A549 (cell line): Measurements from ENCODE around the gene ARHGEF38. TPM values are rescaled to one million over a fixed set of nuclear protein-coding genes. Genes with fewer than 3 reads are reported as not detected.

Experiments used
- ATAC-seq, 2 experiments: fragments of 200-7000 bp in 1 of 2; fragments of >200 bp in 1 of 2; cut with Nextera tagmentation in 1 of 2; cut with Tn5 transposase in 1 of 2; 3 replicates each; pipeline versions ENCODE4 v1.8.0 to v1.9.1; 2018 to 2020; ENCODE audit warnings: mild to moderate bottlenecking in 1 of 2, moderate library complexity in 1 of 2
- CTCF ChIA-PET: fragments of 300-600 bp; sonication (Branson Sonifier 250); formaldehyde crosslinking; extraction: SDS; loops from one replicate; lab custom pipeline; 2021; ENCODE audit warnings: antibody characterized with exemption, inconsistent platforms; lab: Yijun Ruan, JAX
- POLR2A ChIA-PET: fragments of 350-600 bp; formaldehyde crosslinking; extraction: SDS; loops from one replicate; lab custom pipeline; 2021; ENCODE audit warnings: antibody characterized with exemption, inconsistent platforms; lab: Yijun Ruan, JAX
- DNase-seq, 2 experiments: peaks; one replicate each; pipeline versions ENCODE4 v3.0.0 to v3.0.0-alpha.2; 2011 to 2016; ENCODE audit warnings: low read depth in 1 of 2, low spot score in 1 of 2
- FAIRE-seq: peaks from 2 replicates; lab custom pipeline; 2011; peaks lifted over from hg19 to GRCh38; lab: Jason Lieb, UNC
- H3K27ac ChIP-seq, 2 experiments: fragments of >200 bp; sonication (Bioruptor Twin); formaldehyde crosslinking; 3 replicates each; pipeline ENCODE4 v1.5.1; 2016 to 2017
- H3K4me1 ChIP-seq: fragments of >200 bp; sonication (Bioruptor Twin); formaldehyde crosslinking; 3 replicates; pipeline ENCODE4 v1.6.1; 2016
- H3K4me2 ChIP-seq: fragments of >200 bp; sonication (Bioruptor Twin); formaldehyde crosslinking; 3 replicates; pipeline ENCODE4 v1.6.1; 2016
- H3K4me3 ChIP-seq: fragments of >200 bp; sonication (Bioruptor Twin); formaldehyde crosslinking; 3 replicates; pipeline ENCODE4 v1.5.1; 2016
- H3K9me3 ChIP-seq: fragments of >200 bp; sonication (Bioruptor Twin); formaldehyde crosslinking; 3 replicates; pipeline ENCODE4 v1.6.1; 2016
- BCL3 ChIP-seq: fragments of >200 bp; sonication (Bioruptor Twin); formaldehyde crosslinking; IDR thresholded peaks from 3 replicates; pipeline ENCODE4 v1.6.1; 2016
- CBX2 ChIP-seq: fragments of 200-600 bp; sonication (generic); IDR thresholded peaks from 2 replicates; pipeline ENCODE4 v1.6.1; 2016; ENCODE audit warnings: low read depth, mild to moderate bottlenecking, borderline replicate concordance
- CEBPB ChIP-seq, 2 experiments: fragments of >200 bp in 1 of 2; sonication (Bioruptor Twin) in 1 of 2; formaldehyde crosslinking in 1 of 2; IDR thresholded peaks; 2 replicates each; pipeline ENCODE4 v1.6.1; 2012 to 2016
- CHD4 ChIP-seq: fragments of 200-600 bp; sonication (generic); IDR thresholded peaks from 2 replicates; pipeline ENCODE4 v1.6.1; 2016; ENCODE audit warnings: antibody characterized with exemption, mild to moderate bottlenecking, borderline replicate concordance
- FOSB ChIP-seq: fragments of 250-450 bp; sonication (Bioruptor Pico); IDR thresholded peaks from 2 replicates; pipeline ENCODE4 v1.5.0; 2020; ENCODE audit warnings: mild to moderate bottlenecking, moderate library complexity
- FOXS1 ChIP-seq: fragments of 250-450 bp; sonication (Bioruptor Pico); IDR thresholded peaks from 2 replicates; pipeline ENCODE4 v1.5.0; 2020; ENCODE audit warnings: mild to moderate bottlenecking, moderate library complexity
- HEYL ChIP-seq: fragments of 250-450 bp; sonication (Bioruptor Pico); IDR thresholded peaks from 2 replicates; pipeline ENCODE4 v1.8.0; 2021; ENCODE audit warnings: mild to moderate bottlenecking, moderate library complexity
- HOXB13 ChIP-seq: fragments of 250-450 bp; sonication (Bioruptor Pico); IDR thresholded peaks from 2 replicates; pipeline ENCODE4 v1.5.0; 2020; ENCODE audit warnings: low read depth, mild to moderate bottlenecking, moderate library complexity
- HOXB5 ChIP-seq: fragments of 250-450 bp; sonication (Bioruptor Pico); IDR thresholded peaks from 2 replicates; pipeline ENCODE4 v1.5.0; 2020; ENCODE audit warnings: mild to moderate bottlenecking, moderate library complexity
- NFE2L2 ChIP-seq: fragments of 150-350 bp; conservative IDR thresholded peaks from 2 replicates; pipeline ENCODE4 v1.6.1; 2014; ENCODE audit warnings: low read length
- NR3C1 ChIP-seq: fragments of >200 bp; sonication (Bioruptor Twin); formaldehyde crosslinking; IDR thresholded peaks from 3 replicates; pipeline ENCODE4 v1.6.1; 2017
- PBX3 ChIP-seq: IDR thresholded peaks from 2 replicates; pipeline ENCODE4 v1.6.1; 2012
- RAD21 ChIP-seq, 2 experiments: fragments of >200 bp in 1 of 2; sonication (Bioruptor Twin) in 1 of 2; formaldehyde crosslinking in 1 of 2; IDR thresholded peaks in 1 of 2; conservative IDR thresholded peaks in 1 of 2; 2 replicates in 1 of 2; 3 replicates in 1 of 2; pipeline ENCODE4 v1.6.1; 2012 to 2018; ENCODE audit warnings: inconsistent platforms in 1 of 2
- RNF2 ChIP-seq: fragments of 200-600 bp; sonication (generic); IDR thresholded peaks from 2 replicates; pipeline ENCODE4 v1.6.1; 2016; ENCODE audit warnings: low read depth, mild to moderate bottlenecking, antibody characterized with exemption, moderate library complexity, borderline replicate concordance
- WGBS: methylation state at CpG from one replicate; pipeline ENCODE4 v1.1.6; 2017; ENCODE audit errors: missing lambda C conversion rate; 5-methylcytosine and 5-hydroxymethylcytosine counted together
- polyA plus RNA-seq, 4 experiments: library from polyadenylated mRNA; depleted of rRNA in 3 of 4; stranded (reverse); fragments of >200 nt; fragmentation: RNase III in 1 of 4; extraction: RNeasy Plus Mini Kit Qiagen cat#74134 plus additional on column Dnase treatment in 1 of 4; gene quantifications; 2 replicates in 3 of 4; 3 replicates in 1 of 4; pipeline ENCODE4 v1.2.3, GENCODE V29; 2011 to 2017
- TF ChIP-seq, protein P1 (sequence below): fragments of 150-350 bp; IDR thresholded peaks from 2 replicates; pipeline ENCODE4 v1.6.1; 2014; ENCODE audit warnings: low read depth, mild to moderate bottlenecking, low read length
- TF ChIP-seq, protein P2 (sequence below): fragments of 250-450 bp; sonication (Bioruptor Pico); IDR thresholded peaks from 2 replicates; pipeline ENCODE4 v1.5.0; 2020; ENCODE audit warnings: low read depth, mild to moderate bottlenecking, moderate library complexity
- TF ChIP-seq, protein P3 (sequence below): fragments of 450-650 bp; IDR thresholded peaks from 2 replicates; pipeline ENCODE4 v1.6.1; 2014; ENCODE audit warnings: antibody characterized with exemption

ARHGEF38 gene
- polyA plus RNA-seq, 2 of the 4 experiments (the other 2 are of a cell fraction), result 0.05 TPM; not detected in 1

GRCh38 chr4:105677709-105678108 lies 125.3 kb downstream of the ARHGEF38 start:
- TF ChIP-seq BCL3 (no peak), FOXS1 (CRISPR knock-in tag) (no peak), CBX2 (no peak), CEBPB (IDR thresholded peaks at IDR 0.05) (no peak), CHD4 (no peak), HEYL (CRISPR knock-in tag) (no peak), HOXB5 (CRISPR knock-in tag) (no peak), RNF2 (no peak), NR3C1 (no peak)
- TF ChIP-seq, protein P1, sequence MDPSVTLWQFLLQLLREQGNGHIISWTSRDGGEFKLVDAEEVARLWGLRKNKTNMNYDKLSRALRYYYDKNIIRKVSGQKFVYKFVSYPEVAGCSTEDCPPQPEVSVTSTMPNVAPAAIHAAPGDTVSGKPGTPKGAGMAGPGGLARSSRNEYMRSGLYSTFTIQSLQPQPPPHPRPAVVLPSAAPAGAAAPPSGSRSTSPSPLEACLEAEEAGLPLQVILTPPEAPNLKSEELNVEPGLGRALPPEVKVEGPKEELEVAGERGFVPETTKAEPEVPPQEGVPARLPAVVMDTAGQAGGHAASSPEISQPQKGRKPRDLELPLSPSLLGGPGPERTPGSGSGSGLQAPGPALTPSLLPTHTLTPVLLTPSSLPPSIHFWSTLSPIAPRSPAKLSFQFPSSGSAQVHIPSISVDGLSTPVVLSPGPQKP, result no peak
- TF ChIP-seq, protein P2, sequence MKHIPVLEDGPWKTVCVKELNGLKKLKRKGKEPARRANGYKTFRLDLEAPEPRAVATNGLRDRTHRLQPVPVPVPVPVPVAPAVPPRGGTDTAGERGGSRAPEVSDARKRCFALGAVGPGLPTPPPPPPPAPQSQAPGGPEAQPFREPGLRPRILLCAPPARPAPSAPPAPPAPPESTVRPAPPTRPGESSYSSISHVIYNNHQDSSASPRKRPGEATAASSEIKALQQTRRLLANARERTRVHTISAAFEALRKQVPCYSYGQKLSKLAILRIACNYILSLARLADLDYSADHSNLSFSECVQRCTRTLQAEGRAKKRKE (CRISPR knock-in tag), result no peak
- FAIRE-seq (no peak), DNase-seq (no peak), ATAC-seq (no peak)
- no peaks in the 10 kb centered on the region for H3K4me1 ChIP-seq
- 39% methylated on average over 2 of the region's 2 CpGs for WGBS
- ChIA-PET POLR2A (no interaction called here), CTCF (interaction anchor here (1.2 kb wide), 1 partner anchor 11 kb away, joined by 3 read pairs; no protein-coding TSS in a partner anchor)
- H3K9me3 ChIP-seq, result no peaks in the 10 kb centered on the region
- H3K27ac ChIP-seq, result no peak overlapping the region
- H3K4me2 ChIP-seq, result no peak overlapping the region
- H3K4me3 ChIP-seq, result no peak overlapping the region

DNA sequence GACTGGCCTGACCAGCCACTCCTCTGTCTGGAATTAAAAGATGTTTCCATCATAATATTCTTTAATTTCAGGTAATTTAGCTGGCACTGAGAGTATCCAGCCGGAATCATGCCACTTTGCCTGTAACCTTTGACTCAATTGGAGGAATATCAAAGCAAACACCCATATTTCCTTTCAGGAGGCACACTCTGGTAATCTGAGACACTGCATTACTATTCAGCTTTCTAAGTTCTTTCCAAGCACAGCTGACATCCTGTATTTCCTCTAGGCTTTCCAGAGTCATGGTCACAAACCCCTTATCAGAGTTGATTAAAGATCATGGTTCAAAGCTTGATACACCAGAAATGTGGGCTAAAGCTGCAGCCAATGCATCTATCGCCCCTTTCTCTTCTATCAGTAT lies 126.8 kb downstream of the ARHGEF38 start:
- H3K4me3 ChIP-seq, result no peak overlapping the region
- no peak for DNase-seq
- TF ChIP-seq NFE2L2, result no peak
- ChIA-PET CTCF (interaction anchor here (0.5 kb wide), 1 partner anchor 28 kb away, joined by 4 read pairs; no protein-coding TSS in a partner anchor), POLR2A (no interaction called here)
- no peaks in the 10 kb centered on the region for H3K9me3 ChIP-seq
- no peak overlapping the region for H3K27ac ChIP-seq
- 72% methylated on average over 2 of the region's 2 CpGs for WGBS
- no peak for FAIRE-seq
- H3K4me2 ChIP-seq, result no peak overlapping the region
- H3K4me1 ChIP-seq, result no peaks in the 10 kb centered on the region
- ATAC-seq, result no peak

DNA sequence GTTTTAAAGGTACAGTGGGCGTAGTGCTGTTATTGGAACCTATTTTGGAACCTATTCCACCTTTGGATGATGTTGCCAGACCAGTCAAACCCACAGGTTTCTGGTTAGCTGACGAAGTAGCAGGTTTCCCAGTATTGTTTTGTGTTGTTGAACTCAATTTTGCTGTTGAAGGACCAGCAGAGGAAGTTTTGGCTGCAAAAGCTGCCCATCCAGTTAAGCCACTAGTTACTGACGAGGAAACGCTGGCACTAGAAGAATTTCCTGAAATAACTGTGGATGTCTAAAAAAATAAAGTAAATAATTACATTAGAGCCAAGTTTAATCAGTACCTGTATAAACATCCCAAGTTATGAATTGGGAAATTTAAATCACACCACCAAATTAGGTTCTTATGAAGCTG lies 130.6 kb downstream of the ARHGEF38 start:
- H3K9me3 ChIP-seq, result no peaks in the 10 kb centered on the region
- FAIRE-seq (no peak), ATAC-seq (no peak), DNase-seq (no peak)
- no peak overlapping the region for H3K4me3 ChIP-seq
- ChIA-PET CTCF (interaction anchor here (1.3 kb wide), 1 partner anchor 35 kb away, joined by 4 read pairs; no protein-coding TSS in a partner anchor), POLR2A (no interaction called here)
- H3K4me2 ChIP-seq, result no peak overlapping the region
- TF ChIP-seq, protein P3, sequence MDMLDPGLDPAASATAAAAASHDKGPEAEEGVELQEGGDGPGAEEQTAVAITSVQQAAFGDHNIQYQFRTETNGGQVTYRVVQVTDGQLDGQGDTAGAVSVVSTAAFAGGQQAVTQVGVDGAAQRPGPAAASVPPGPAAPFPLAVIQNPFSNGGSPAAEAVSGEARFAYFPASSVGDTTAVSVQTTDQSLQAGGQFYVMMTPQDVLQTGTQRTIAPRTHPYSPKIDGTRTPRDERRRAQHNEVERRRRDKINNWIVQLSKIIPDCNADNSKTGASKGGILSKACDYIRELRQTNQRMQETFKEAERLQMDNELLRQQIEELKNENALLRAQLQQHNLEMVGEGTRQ, result no peak
- TF ChIP-seq RAD21 (conservative IDR thresholded peaks at IDR 0.05 in 1 of 2, IDR thresholded peaks at IDR 0.05 in 1 of 2) (no peak), HOXB13 (CRISPR knock-in tag) (no peak), PBX3 (no peak), HOXB5 (CRISPR knock-in tag) (no peak), RNF2 (no peak), FOSB (CRISPR knock-in tag) (no peak)
- TF ChIP-seq, protein P1, result no peak
- H3K4me1 ChIP-seq, result no peaks in the 10 kb centered on the region
- no peak overlapping the region for H3K27ac ChIP-seq
- 94% methylated on average over 4 of the region's 4 CpGs for WGBS
